Activated CD4-positive, alpha-beta T cell treated with anti-CD3 and anti-CD28 coated beads, Interleukin-2, amount 50 U/mL, for 16 hours (primary cell): ENCODE results near the gene FRMD5.
A peak's percentile ranks its signal among the peaks of the same experiment; 100 is the strongest.

ENCODE experiments used
- DNase-seq: peaks from one replicate; pipeline ENCODE4 v3.0.0-alpha.2; 2020

Gene FRMD5

GRCh38 chr15:43919540-43920253, 275.4 kb downstream of the FRMD5 start:
- no peak for DNase-seq

- no peak for DNase-seq
Observed at GRCh38 chr15:43918717-43919116, 276.4 kb downstream of the FRMD5 start.

- no peak for DNase-seq
Observed at GRCh38 chr15:43916326-43916660, 278.8 kb downstream of the FRMD5 start.

- DNase-seq = no peak
Observed at GRCh38 chr15:43915631-43916325, 279.3 kb downstream of the FRMD5 start.

GRCh38 chr15:43913941-43914340, 281.1 kb downstream of the FRMD5 start:
- no peak for DNase-seq

GRCh38 chr15:43913026-43913780, 281.9 kb downstream of the FRMD5 start:
- DNase-seq = no peak

- no peak for DNase-seq
Observed at GRCh38 chr15:43912208-43912607, 282.9 kb downstream of the FRMD5 start.

- DNase-seq = no peak
Observed at GRCh38 chr15:43911235-43911781, 283.8 kb downstream of the FRMD5 start.

GRCh38 chr15:43908516-43909050, 286.5 kb downstream of the FRMD5 start:
- no peak for DNase-seq

- no peak for DNase-seq
Observed at GRCh38 chr15:43905755-43906154, 289.3 kb downstream of the FRMD5 start.

GRCh38 chr15:43903864-43904290, 291.2 kb downstream of the FRMD5 start:
- peak; percentile 69 for DNase-seq

GRCh38 chr15:43901495-43901894, 293.6 kb downstream of the FRMD5 start:
- no peak for DNase-seq

GRCh38 chr15:43900996-43901395, 294.1 kb downstream of the FRMD5 start:
- no peak for DNase-seq

GRCh38 chr15:43899928-43900327, 295.1 kb downstream of the FRMD5 start:
- no peak for DNase-seq

- DNase-seq = no peak
Observed at GRCh38 chr15:43898891-43899290, 296.2 kb downstream of the FRMD5 start.

GRCh38 chr15:43896543-43896942, 298.5 kb downstream of the FRMD5 start:
- no peak for DNase-seq

GRCh38 chr15:43895586-43895985, 299.5 kb downstream of the FRMD5 start:
- DNase-seq = no peak

- DNase-seq = no peak
Observed at GRCh38 chr15:43893956-43894355, 301.1 kb downstream of the FRMD5 start.

- DNase-seq = no peak
Observed at GRCh38 chr15:43889042-43889441, 306.0 kb downstream of the FRMD5 start.

GRCh38 chr15:43887901-43888300, 307.2 kb downstream of the FRMD5 start:
- DNase-seq = no peak

GRCh38 chr15:43886558-43886957, 308.5 kb downstream of the FRMD5 start:
- DNase-seq = no peak

- DNase-seq = no peak
Observed at GRCh38 chr15:43883571-43883970, 311.5 kb downstream of the FRMD5 start.

GRCh38 chr15:43881944-43882343, 313.1 kb downstream of the FRMD5 start:
- DNase-seq = no peak
